Naive thymus-derived CD4-positive, alpha-beta T cell (primary cell): ENCODE measurements around the gene ITSN2. TPM values are rescaled to one million over a fixed set of nuclear protein-coding genes. Genes with fewer than 3 reads are reported as not detected.

Source experiments
- ATAC-seq: fragments of 150-1000 bp; cut with Tn5 transposase; 2 replicates; pipeline ENCODE4 v1.10.0; 2021; ENCODE audit warnings: mild to moderate bottlenecking, moderate library complexity
- CTCF ChIA-PET: fragments of 350-600 bp; sonication (Branson Sonifier 250); formaldehyde crosslinking; loops from one replicate; lab custom pipeline; 2021; ENCODE audit warnings: antibody characterized with exemption; lab: Charles Lee
- POLR2A ChIA-PET: fragments of 350-600 bp; sonication (Branson Sonifier 250); formaldehyde crosslinking; loops from one replicate; lab custom pipeline; 2021; ENCODE audit warnings: antibody characterized with exemption, inconsistent platforms; lab: Charles Lee
- DNase-seq, 9 donors: peaks; one replicate each; pipeline versions ENCODE4 v3.0.0 to v3.0.0-alpha.2; 2020 to 2022; ENCODE audit warnings: mixed read lengths in 1 of 9
- H3K27ac ChIP-seq: one replicate; pipeline ENCODE4 v1.7.0; 2013; ENCODE audit warnings: mild to moderate bottlenecking, low read depth, low read length, moderate library complexity
- H3K27me3 ChIP-seq, 2 donors: one replicate each; pipeline ENCODE4 v1.7.0; 2013; ENCODE audit warnings: low read length in 2 of 2, mild to moderate bottlenecking in 2 of 2, moderate library complexity in 2 of 2; ENCODE audit not compliant: control insufficient read depth in 2 of 2, insufficient read depth in 2 of 2
- H3K36me3 ChIP-seq, 3 experiments: 1 replicate in 2 of 3; 2 replicates in 1 of 3; pipeline ENCODE4 v1.7.0; 2013; ENCODE audit warnings: low read length in 3 of 3, mild to moderate bottlenecking in 3 of 3, moderate library complexity in 1 of 3; ENCODE audit not compliant: insufficient read depth in 3 of 3, control insufficient read depth in 2 of 3
- H3K4me1 ChIP-seq, 2 donors: one replicate each; pipeline ENCODE4 v1.7.0; 2013; ENCODE audit warnings: low read length in 2 of 2, mild to moderate bottlenecking in 2 of 2, moderate library complexity in 1 of 2; ENCODE audit not compliant: control insufficient read depth in 2 of 2, insufficient read depth in 2 of 2
- H3K4me3 ChIP-seq: 2 replicates; pipeline ENCODE4 v1.7.0; 2013; ENCODE audit warnings: mild to moderate bottlenecking, low read length
- H3K9me3 ChIP-seq, 3 experiments: 1 replicate in 2 of 3; 2 replicates in 1 of 3; pipeline ENCODE4 v1.7.0; 2013; ENCODE audit warnings: low read length in 3 of 3; ENCODE audit not compliant: control insufficient read depth in 2 of 3
- H3K27ac Mint-ChIP-seq, 9 donors: one replicate each; pipeline ENCODE4 v1.8.0; 2020 to 2022; ENCODE audit warnings: mixed read lengths in 9 of 9, mild to moderate bottlenecking in 8 of 9, moderate library complexity in 5 of 9, inconsistent platforms in 2 of 9
- H3K27me3 Mint-ChIP-seq, 5 donors: one replicate each; pipeline ENCODE4 v1.8.0; 2021 to 2022; ENCODE audit warnings: mixed read lengths in 5 of 5, mild to moderate bottlenecking in 1 of 5
- H3K36me3 Mint-ChIP-seq, 5 donors: one replicate each; pipeline ENCODE4 v1.8.0; 2020 to 2022; ENCODE audit warnings: mixed read lengths in 5 of 5, mild to moderate bottlenecking in 3 of 5, inconsistent platforms in 1 of 5
- H3K4me1 Mint-ChIP-seq, 7 donors: one replicate each; pipeline ENCODE4 v1.8.0; 2020 to 2022; ENCODE audit warnings: mixed read lengths in 7 of 7, mild to moderate bottlenecking in 3 of 7, inconsistent platforms in 1 of 7
- H3K4me3 Mint-ChIP-seq, 10 donors: one replicate each; pipeline ENCODE4 v1.8.0; 2020 to 2022; ENCODE audit warnings: mild to moderate bottlenecking in 10 of 10, mixed read lengths in 10 of 10, moderate library complexity in 6 of 10, inconsistent platforms in 2 of 10
- H3K9me3 Mint-ChIP-seq, 11 donors: one replicate each; pipeline ENCODE4 v1.8.0; 2020 to 2022; ENCODE audit warnings: mixed read lengths in 11 of 11, mild to moderate bottlenecking in 4 of 11, inconsistent platforms in 1 of 11, moderate library complexity in 1 of 11
- intact Hi-C, 2 donors: fragments of 100-400 bp; cut with micrococcal nuclease; formaldehyde crosslinking; loops; one replicate each; pipeline ENCODE4 v1.15.1; 2023
- polyA plus RNA-seq, 2 donors: library from polyadenylated mRNA; unstranded; fragments of 300-500 nt; fragmentation: Illumina TruSeq; gene quantifications; one replicate each; pipeline ENCODE4 v1.2.3, GENCODE V29; 2021
- total RNA-seq, 6 experiments: library from RNA in 5 of 6; stranded (reverse) in 5 of 6; gene quantifications; 1 replicate in 5 of 6; 2 replicates in 1 of 6; pipeline ENCODE4 v1.2.3 and lab custom pipeline; 2021 to 2026

ITSN2 gene
- total and polyA plus RNA-seq, 7 experiments from 2014 or later = 53.0 to 133 (median 91.5) TPM

DNA sequence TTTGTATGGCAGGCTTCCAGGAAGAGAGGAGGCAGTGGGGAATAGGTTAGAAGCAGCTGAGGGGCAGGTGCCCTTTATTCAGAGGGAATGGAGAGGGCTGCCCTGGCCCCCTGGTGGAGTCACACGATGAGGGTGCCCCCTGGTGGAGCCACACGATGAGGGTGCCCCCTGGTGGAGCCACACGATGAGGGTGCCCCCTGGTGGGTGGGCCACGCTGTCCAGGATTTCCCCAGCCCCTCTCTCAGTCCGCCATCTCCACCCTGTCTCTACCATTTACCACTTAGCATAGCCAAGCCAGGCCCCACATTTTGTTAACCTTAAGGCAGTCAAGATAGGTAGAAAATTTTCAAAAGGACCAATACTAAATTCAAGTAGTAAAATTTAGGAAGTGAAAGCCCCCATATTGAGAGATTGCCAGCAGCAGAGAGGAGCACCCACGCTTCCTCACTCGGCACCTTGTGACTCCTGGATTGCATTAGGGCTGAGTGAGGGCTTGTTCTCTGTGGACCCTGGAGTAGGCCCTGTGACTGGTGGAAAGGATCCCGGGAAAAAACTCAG, 195.8 kb downstream of the ITSN2 start:
- Mint-ChIP-seq H3K9me3 (peaks cover 0 to 9% (median 0%) of the 10 kb centered on the region in 11 donors), H3K27ac (no peak overlapping the region), H3K4me1 (no peaks in the 10 kb centered on the region), H3K36me3 (peaks cover 0 to 37% (median 17%) of the 10 kb centered on the region in 5 donors), H3K4me3 (no peak overlapping the region), H3K27me3 (peaks cover 0 to 3% (median 0%) of the 10 kb centered on the region in 5 donors)
- H3K9me3 ChIP-seq = no peaks in the 10 kb centered on the region
- H3K27me3 ChIP-seq = no peaks in the 10 kb centered on the region
- intact Hi-C loops = loop anchor here (1.0 to 2.0 kb wide), 3 partner anchors 237 to 340 kb away; partner anchors contain the start of gene ATAD2B (in 1 of the 2)
- H3K27ac ChIP-seq = no peak overlapping the region
- H3K4me1 ChIP-seq = no peaks in the 10 kb centered on the region
- POLR2A ChIA-PET = no interaction called here
- peak; percentile 90 for ATAC-seq
- no peaks in the 10 kb centered on the region for H3K36me3 ChIP-seq
- peak in 7 of 9 donors; percentile 7 to 43 (median 12) for DNase-seq
- CTCF ChIA-PET = interaction anchor here (1.0 kb wide), 1 partner anchor 41 kb away, joined by 3 read pairs; no protein-coding TSS in a partner anchor
- no peak overlapping the region for H3K4me3 ChIP-seq

- H3K27ac Mint-ChIP-seq = no peak overlapping the region
- no peaks in the 10 kb centered on the region for H3K36me3 ChIP-seq
- H3K4me3 Mint-ChIP-seq = no peak overlapping the region
- H3K36me3 Mint-ChIP-seq = peaks cover 0 to 34% (median 21%) of the 10 kb centered on the region in 5 donors
- no peak overlapping the region for H3K4me3 ChIP-seq
- H3K27me3 ChIP-seq = no peaks in the 10 kb centered on the region
- peaks cover 0 to 9% (median 0%) of the 10 kb centered on the region in 11 donors for H3K9me3 Mint-ChIP-seq
- no peaks in the 10 kb centered on the region for H3K4me1 Mint-ChIP-seq
- POLR2A ChIA-PET = interaction anchor here (1.3 kb wide), 1 partner anchor 9 kb away, joined by 4 read pairs; no protein-coding TSS in a partner anchor
- no peak for DNase-seq
- peaks cover 0 to 3% (median 0%) of the 10 kb centered on the region in 5 donors for H3K27me3 Mint-ChIP-seq
- CTCF ChIA-PET = interaction anchor here (1.0 kb wide), 1 partner anchor 42 kb away, joined by 3 read pairs; no protein-coding TSS in a partner anchor
- no peak overlapping the region for H3K27ac ChIP-seq
- intact Hi-C loops = no loop called here
- H3K4me1 ChIP-seq = no peaks in the 10 kb centered on the region
- ATAC-seq = no peak
- no peaks in the 10 kb centered on the region for H3K9me3 ChIP-seq
Measured at GRCh38 chr2:24163601-24164000, 196.7 kb downstream of the ITSN2 start.

GRCh38 chr2:24163186-24163585, 197.2 kb downstream of the ITSN2 start:
- no peak overlapping the region for H3K4me3 ChIP-seq
- DNase-seq = no peak
- no peaks in the 10 kb centered on the region for H3K4me1 Mint-ChIP-seq
- no peaks in the 10 kb centered on the region for H3K4me1 ChIP-seq
- ChIA-PET POLR2A (interaction anchor here (0.6 to 1.3 kb wide), 2 partner anchors 10 to 878 kb away, joined by 3 to 4 read pairs; no protein-coding TSS in a partner anchor), CTCF (interaction anchor here (1.0 kb wide), 1 partner anchor 43 kb away, joined by 3 read pairs; no protein-coding TSS in a partner anchor)
- H3K9me3 ChIP-seq = no peaks in the 10 kb centered on the region
- H3K27ac ChIP-seq = no peak overlapping the region
- H3K27me3 ChIP-seq = no peaks in the 10 kb centered on the region
- intact Hi-C loops = no loop called here
- H3K27ac Mint-ChIP-seq = no peak overlapping the region
- H3K27me3 Mint-ChIP-seq = peaks cover 0 to 3% (median 0%) of the 10 kb centered on the region in 5 donors
- H3K9me3 Mint-ChIP-seq = peaks cover 0 to 9% (median 0%) of the 10 kb centered on the region in 11 donors
- ATAC-seq = no peak
- no peak overlapping the region for H3K4me3 Mint-ChIP-seq
- no peaks in the 10 kb centered on the region for H3K36me3 ChIP-seq
- peaks cover 0 to 34% (median 23%) of the 10 kb centered on the region in 5 donors for H3K36me3 Mint-ChIP-seq

DNA sequence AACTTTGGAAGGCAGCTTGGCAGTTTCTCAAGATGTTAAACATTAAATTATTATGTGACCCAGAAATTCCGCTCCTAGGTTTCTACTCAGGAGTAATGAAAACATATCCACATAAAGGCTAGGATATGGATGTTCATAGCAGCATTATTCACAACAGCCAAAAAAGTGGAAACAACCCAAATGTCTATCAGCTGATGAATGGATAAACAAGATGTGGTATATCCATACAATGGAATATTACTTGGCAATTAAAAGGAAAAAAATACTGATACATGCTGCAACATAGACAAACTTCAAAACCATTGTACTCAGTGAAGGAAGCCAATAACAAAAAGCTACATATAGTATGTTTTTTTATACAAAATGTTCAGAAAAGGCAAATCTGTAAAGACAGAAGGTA, 197.8 kb downstream of the ITSN2 start:
- DNase-seq (no peak), ATAC-seq (no peak)
- H3K36me3 Mint-ChIP-seq = peaks cover 0 to 32% (median 21%) of the 10 kb centered on the region in 5 donors
- H3K27me3 ChIP-seq = no peaks in the 10 kb centered on the region
- H3K4me3 Mint-ChIP-seq = no peak overlapping the region
- intact Hi-C loops = no loop called here
- H3K4me1 Mint-ChIP-seq = no peaks in the 10 kb centered on the region
- H3K9me3 ChIP-seq = no peaks in the 10 kb centered on the region
- no peak overlapping the region for H3K27ac ChIP-seq
- no peak overlapping the region for H3K27ac Mint-ChIP-seq
- ChIA-PET POLR2A (interaction anchor here (0.6 to 1.3 kb wide), 3 partner anchors 10 to 878 kb away, joined by 3 to 4 read pairs (median 3); no protein-coding TSS in a partner anchor), CTCF (no interaction called here)
- H3K9me3 Mint-ChIP-seq = peaks cover 0 to 9% (median 0%) of the 10 kb centered on the region in 11 donors
- H3K27me3 Mint-ChIP-seq = peaks cover 0 to 3% (median 0%) of the 10 kb centered on the region in 5 donors
- no peak overlapping the region for H3K4me3 ChIP-seq
- H3K4me1 ChIP-seq = no peaks in the 10 kb centered on the region
- H3K36me3 ChIP-seq = no peaks in the 10 kb centered on the region

DNA sequence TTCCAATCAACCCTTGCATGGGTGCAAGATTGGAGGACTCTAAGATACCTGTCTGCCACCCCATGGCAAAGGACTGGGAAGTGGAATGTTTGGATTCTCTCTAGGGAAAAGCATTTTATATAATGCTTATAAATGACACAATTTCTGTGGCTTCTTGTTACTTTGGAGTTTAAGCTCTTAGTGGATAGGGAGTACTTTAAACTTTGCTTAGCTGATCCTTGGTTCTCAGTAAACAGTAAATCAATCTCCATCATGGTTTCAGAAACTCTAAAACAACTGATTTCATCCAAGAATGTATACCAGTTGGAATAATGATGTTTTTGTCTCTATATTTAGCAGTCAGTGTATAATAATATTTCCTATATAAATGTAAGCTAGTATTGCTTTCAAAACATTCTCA, 199.6 kb downstream of the ITSN2 start:
- intact Hi-C loops = no loop called here
- Mint-ChIP-seq H3K9me3 (peaks cover 0 to 9% (median 0%) of the 10 kb centered on the region in 11 donors), H3K4me3 (no peak overlapping the region), H3K27ac (no peak overlapping the region), H3K27me3 (no peaks in the 10 kb centered on the region), H3K4me1 (no peaks in the 10 kb centered on the region), H3K36me3 (peaks cover 0 to 37% (median 21%) of the 10 kb centered on the region in 5 donors)
- Histone ChIP-seq H3K27ac (no peak overlapping the region), H3K27me3 (no peaks in the 10 kb centered on the region), H3K4me1 (no peaks in the 10 kb centered on the region), H3K36me3 (no peaks in the 10 kb centered on the region), H3K4me3 (no peak overlapping the region), H3K9me3 (no peaks in the 10 kb centered on the region)
- no peak for ATAC-seq
- DNase-seq = no peak
- POLR2A ChIA-PET = no interaction called here
- CTCF ChIA-PET = no interaction called here

DNA sequence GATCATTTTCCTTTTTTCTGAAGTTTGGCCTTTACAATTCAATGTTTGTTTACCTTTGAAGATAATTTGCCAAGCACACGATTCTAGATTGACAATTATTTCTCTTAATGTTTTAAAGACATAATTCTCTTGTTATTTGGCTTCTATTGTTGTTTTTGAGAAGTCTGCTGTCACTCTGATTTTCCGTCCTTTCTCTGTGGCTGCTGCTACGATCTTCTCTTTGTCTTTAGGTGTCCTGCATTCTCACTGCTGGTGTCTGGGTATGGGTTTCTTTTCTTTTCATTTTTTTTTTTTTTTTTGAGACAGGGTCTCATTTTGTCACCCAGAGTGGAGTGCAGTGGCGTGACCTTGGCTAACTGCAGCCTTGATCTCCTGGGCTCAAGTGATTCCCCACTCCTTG, 200.6 kb downstream of the ITSN2 start:
- Mint-ChIP-seq H3K27me3 (no peaks in the 10 kb centered on the region), H3K27ac (no peak overlapping the region), H3K36me3 (peaks cover 0 to 37% (median 21%) of the 10 kb centered on the region in 5 donors), H3K4me1 (no peaks in the 10 kb centered on the region), H3K4me3 (no peak overlapping the region), H3K9me3 (peaks cover 0 to 9% (median 0%) of the 10 kb centered on the region in 11 donors)
- Histone ChIP-seq H3K4me3 (no peak overlapping the region), H3K9me3 (no peaks in the 10 kb centered on the region), H3K36me3 (no peaks in the 10 kb centered on the region), H3K27me3 (no peaks in the 10 kb centered on the region), H3K27ac (no peak overlapping the region), H3K4me1 (no peaks in the 10 kb centered on the region)
- CTCF ChIA-PET = no interaction called here
- no peak for ATAC-seq
- intact Hi-C loops = no loop called here
- POLR2A ChIA-PET = no interaction called here
- DNase-seq = no peak
